WTC11 (cell line): ENCODE measurements around the gene ZNF407.

ENCODE experiments used
- FOXJ3 ChIP-seq: sonication (generic); formaldehyde crosslinking; IDR thresholded peaks from 2 replicates; pipeline ENCODE4 v1.9.0; 2021; ENCODE audit warnings: missing genetic modification reagents, mild to moderate bottlenecking, borderline replicate concordance
- HMGA2 ChIP-seq: fragments of 250-450 bp; sonication (Bioruptor Pico); IDR thresholded peaks from 2 replicates; pipeline ENCODE4 v1.4.0; 2021; ENCODE audit warnings: mild to moderate bottlenecking, moderate library complexity
- NFYB ChIP-seq: sonication (generic); formaldehyde crosslinking; conservative IDR thresholded peaks from 2 replicates; pipeline ENCODE4 v1.8.0; 2022; ENCODE audit warnings: low read depth, missing genetic modification reagents
- NR2C2 ChIP-seq: sonication (generic); formaldehyde crosslinking; IDR thresholded peaks from 2 replicates; pipeline ENCODE4 v1.8.0; 2022; ENCODE audit warnings: mild to moderate bottlenecking, missing genetic modification reagents
- OVOL2 ChIP-seq: fragments of 250-450 bp; sonication (Bioruptor Pico); IDR thresholded peaks from 2 replicates; pipeline ENCODE4 v1.9.0; 2021; ENCODE audit warnings: mild to moderate bottlenecking, borderline replicate concordance
- ZNF263 ChIP-seq: sonication (generic); formaldehyde crosslinking; IDR thresholded peaks from 2 replicates; pipeline ENCODE4 v1.8.1; 2022; ENCODE audit warnings: low read depth, mild to moderate bottlenecking, moderate library complexity, missing genetic modification reagents
- TF ChIP-seq, protein P1 (sequence below): fragments of 200-600 bp; IDR thresholded peaks from 2 replicates; pipeline ENCODE4 v1.8.0; 2022; ENCODE audit warnings: antibody characterized with exemption
- TF ChIP-seq, protein P2 (sequence below): fragments of 250-450 bp; sonication (Bioruptor Pico); conservative IDR thresholded peaks from 2 replicates; pipeline ENCODE4 v1.9.0; 2021; ENCODE audit warnings: mild to moderate bottlenecking
- TF ChIP-seq, protein P3 (sequence below): sonication (generic); formaldehyde crosslinking; IDR thresholded peaks from 2 replicates; pipeline ENCODE4 v1.8.0; 2022; ENCODE audit warnings: mild to moderate bottlenecking, missing genetic modification reagents
- TF ChIP-seq, protein P4 (sequence below): sonication (generic); formaldehyde crosslinking; conservative IDR thresholded peaks from 2 replicates; pipeline ENCODE4 v1.8.1; 2022; ENCODE audit warnings: mild to moderate bottlenecking, missing genetic modification reagents

GRCh38 chr18:74857901-74858300 lies 260.2 kb downstream of the ZNF407 start:
- TF ChIP-seq, protein P1, sequence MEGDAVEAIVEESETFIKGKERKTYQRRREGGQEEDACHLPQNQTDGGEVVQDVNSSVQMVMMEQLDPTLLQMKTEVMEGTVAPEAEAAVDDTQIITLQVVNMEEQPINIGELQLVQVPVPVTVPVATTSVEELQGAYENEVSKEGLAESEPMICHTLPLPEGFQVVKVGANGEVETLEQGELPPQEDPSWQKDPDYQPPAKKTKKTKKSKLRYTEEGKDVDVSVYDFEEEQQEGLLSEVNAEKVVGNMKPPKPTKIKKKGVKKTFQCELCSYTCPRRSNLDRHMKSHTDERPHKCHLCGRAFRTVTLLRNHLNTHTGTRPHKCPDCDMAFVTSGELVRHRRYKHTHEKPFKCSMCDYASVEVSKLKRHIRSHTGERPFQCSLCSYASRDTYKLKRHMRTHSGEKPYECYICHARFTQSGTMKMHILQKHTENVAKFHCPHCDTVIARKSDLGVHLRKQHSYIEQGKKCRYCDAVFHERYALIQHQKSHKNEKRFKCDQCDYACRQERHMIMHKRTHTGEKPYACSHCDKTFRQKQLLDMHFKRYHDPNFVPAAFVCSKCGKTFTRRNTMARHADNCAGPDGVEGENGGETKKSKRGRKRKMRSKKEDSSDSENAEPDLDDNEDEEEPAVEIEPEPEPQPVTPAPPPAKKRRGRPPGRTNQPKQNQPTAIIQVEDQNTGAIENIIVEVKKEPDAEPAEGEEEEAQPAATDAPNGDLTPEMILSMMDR, result no peak
- TF ChIP-seq HMGA2 (CRISPR knock-in tag), result no peak
- TF ChIP-seq, protein P2, sequence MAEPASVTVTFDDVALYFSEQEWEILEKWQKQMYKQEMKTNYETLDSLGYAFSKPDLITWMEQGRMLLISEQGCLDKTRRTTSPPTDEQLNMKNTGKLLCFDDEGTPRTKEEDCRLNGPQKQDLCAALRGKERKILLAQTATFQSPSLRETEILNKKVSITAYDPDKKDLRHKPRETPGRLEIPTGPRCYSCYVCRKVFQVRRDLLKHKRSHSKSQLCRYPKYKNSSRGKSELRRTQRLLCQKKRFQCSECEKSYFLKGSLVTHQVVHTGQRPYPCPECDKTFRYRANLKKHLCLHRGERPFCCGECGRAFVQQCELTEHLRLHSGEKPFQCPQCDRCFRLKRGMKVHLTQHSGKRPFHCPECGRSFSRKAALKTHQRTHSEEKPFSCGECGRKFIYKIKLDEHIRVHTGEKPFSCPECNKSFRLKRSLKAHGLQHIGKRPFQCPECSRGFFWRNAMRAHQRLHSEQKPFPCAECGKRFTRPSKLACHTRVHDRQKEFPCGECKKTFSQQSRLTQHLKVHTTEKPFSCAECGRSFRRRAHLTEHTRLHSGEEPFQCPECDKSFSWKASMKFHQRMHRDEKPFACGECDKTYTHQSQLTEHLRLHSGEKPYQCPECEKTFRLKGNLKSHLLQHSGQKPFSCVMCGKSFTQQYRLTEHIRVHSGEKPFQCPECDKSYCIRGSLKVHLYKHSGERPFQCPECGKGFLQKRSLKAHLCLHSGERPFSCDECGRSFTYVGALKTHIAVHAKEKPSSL (CRISPR knock-in tag), result no peak
- no peak for TF ChIP-seq OVOL2 (CRISPR knock-in tag)
- no peak for TF ChIP-seq FOXJ3 (CRISPR knock-in tag)
- no peak for TF ChIP-seq NR2C2 (CRISPR knock-in tag)
- TF ChIP-seq ZNF263 (CRISPR knock-in tag), result no peak
- no peak for TF ChIP-seq NFYB (CRISPR knock-in tag)
- TF ChIP-seq, protein P3, sequence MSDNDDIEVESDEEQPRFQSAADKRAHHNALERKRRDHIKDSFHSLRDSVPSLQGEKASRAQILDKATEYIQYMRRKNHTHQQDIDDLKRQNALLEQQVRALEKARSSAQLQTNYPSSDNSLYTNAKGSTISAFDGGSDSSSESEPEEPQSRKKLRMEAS (CRISPR knock-in tag), result no peak
- TF ChIP-seq, protein P4, sequence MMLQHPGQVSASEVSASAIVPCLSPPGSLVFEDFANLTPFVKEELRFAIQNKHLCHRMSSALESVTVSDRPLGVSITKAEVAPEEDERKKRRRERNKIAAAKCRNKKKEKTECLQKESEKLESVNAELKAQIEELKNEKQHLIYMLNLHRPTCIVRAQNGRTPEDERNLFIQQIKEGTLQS (CRISPR knock-in tag), result no peak
